GM21825 (cell line): ENCODE results near the gene ZIC3.

ENCODE experiments used
- ATAC-seq: cut with Tn5 transposase; IDR thresholded peaks from one replicate; pipeline ENCODE4 v1.9.1; 2021; ENCODE audit warnings: mild to moderate bottlenecking, moderate library complexity; ENCODE audit not compliant: unreplicated experiment

Gene ZIC3

DNA sequence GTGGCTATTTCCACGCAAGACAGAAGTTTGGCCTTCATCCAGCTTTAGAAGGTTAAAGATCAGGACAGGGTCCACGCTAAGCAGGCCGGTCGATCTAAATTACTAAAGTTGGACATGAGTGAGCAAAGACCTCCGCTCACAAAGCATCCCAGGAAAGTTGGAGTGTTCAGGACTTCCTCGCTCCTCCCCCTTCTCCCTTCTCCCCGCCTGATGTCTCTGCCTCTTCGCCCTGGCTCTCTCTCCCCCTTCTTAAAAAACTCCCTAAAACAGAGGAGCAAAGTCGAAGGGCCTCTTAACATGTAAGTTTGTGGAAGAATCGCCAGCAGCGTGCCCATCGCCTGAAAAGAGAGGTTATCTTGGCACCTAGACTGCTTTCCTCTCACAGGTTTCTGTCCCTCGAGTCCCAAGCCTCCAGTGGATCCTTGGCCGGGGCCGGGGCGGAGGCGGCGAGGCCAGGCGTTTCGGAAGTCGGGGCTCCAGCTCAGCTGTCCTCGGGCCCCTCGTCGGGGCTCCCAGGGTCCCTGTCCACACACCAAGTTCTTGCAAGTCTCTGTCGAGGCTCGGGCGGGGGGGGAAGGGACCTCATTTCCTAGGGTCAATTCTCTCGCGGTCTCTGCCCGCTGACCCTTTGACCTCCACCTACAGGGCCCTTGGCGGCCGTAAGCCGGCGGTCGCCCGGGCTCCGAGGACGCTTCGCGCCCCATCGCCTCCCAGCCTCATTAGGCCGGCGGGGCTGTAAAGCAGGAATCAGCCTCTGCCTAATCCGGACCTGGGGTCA is 7.6 kb downstream of the ZIC3 start:
- ATAC-seq = no peak

DNA sequence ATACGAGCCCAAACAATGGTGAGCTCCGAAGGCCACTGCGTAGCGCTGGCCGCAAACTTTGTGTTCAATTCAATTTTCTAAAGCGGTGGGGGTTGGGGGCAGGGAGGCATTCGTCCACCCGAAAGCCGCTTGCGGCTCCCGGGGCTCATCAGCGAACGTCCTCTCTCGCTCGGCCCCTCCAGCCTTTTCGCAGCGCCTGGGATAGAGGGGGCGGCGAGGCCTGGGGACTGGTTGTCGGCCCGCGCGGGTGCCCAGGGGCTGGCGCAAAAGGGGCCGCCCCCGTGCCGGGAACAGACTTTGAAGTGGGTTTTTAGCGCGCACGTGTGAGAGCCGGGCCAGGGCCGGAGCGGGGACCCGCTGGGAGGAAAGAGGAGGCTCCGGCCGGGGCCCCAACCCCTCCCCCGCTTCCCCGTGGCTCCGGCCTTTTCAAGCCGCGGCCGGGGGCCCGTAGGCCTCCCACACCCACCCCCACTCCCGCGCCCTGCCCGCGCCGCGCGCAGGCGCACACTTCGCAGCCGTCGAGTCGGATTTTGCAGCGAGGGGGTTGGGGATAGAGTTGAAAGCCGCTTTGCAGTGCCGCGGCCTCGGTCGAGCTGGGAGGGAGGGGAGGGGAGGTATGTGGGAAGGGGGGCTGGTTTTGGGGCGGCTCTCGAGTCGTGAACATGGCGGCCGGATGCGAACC is 8.3 kb downstream of the ZIC3 start:
- no peak for ATAC-seq

DNA sequence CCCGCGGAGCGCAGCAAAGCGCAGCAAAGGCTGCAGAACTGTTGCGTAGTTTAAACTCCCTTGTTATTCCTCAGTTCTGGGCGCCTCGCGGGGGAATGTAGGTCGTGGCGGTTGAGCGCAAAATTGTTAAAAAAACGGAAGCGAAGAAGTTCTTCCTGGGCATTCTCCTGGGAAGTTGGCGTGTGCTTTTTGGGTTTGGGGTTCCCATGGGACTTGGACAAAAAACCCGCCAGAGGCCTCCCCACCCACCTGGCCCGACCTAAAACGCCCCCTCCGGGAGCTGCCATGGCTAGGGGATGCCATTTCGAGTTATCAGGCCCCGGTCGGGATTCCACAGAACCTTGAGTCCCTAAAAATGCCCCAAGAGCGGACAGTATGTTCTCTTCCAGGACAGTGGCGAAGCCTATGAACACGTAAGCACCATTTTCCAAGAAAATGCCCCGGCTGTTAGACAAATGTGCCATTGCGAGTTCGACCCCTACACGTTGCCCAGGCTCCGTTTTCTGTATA is 8.9 kb downstream of the ZIC3 start:
- ATAC-seq = no peak

DNA sequence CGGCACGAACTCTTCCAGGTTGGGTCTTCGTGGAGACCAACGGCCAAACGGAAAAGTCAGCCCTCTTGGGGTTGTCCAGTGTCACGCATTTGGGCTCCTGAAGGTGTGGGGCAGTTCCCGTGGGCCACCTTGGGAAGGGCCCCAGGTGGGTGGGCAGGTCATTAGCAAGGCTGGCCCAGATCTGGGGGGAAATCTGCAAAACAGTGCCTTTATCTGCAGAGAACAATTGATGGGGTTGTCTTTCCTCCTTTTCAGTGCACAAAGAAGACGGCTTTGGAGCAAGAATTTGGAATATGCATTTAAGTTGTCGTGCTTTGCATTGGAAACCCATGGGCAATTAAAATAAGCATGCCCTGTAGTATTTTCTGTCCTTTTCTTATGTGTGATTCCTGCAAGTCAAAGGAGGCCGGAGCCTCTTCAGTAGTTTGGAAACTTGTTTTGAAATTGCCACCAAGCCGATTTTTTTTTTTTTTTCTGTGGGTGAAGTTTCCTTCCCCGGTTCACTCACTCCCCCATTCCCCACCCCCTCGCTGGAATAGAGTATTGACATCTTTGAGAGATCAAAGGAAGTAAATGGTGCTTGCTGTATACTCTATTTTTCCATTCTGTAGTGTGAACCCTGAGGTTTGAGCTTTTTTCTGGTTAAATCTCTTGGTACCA is 9.8 kb downstream of the ZIC3 start:
- ATAC-seq = no peak

DNA sequence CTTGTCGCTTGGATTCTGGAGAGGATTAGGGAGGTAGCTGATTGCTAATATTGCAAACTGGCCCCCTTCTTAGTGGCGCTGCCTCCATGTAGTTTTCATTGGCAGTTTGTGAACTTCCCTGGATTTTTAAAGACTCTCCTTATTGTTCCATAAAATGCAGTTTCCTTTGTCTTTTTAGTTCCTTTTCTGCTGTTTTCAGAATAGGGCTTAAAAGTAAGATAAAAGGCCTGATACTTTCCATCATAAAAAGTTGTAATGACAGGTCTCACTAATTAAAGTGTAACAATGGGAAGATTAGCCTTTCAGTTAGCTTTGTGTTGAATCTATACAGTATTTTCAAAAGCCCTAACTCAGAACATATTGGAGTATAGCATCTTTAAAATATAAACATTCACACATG is 21.2 kb downstream of the ZIC3 start:
- no peak for ATAC-seq

DNA sequence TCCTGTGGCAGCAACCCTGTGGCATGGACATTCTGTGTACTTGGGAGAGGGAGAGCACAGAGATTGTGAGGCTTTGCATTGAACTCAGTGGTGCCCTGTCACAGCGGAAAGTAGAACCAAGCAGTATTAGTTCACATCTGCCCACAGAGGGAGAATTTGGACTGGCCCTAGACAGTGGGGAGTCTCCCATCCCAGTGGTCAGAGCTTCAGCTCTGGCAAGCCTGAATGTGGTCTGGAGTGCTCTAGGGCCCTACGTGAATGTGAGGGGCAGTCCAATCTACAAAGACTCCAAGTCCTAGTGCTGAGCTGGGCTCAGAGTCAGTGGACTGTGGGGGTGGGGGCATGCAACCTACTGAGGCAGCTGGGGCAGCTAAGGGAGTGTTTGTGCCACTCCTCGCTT is 34.8 kb downstream of the ZIC3 start:
- no peak for ATAC-seq
